Left kidney (tissue), 8 donors: Measurements from ENCODE around the gene IFT122. TPM values are rescaled to one million over a fixed set of nuclear protein-coding genes. Genes with fewer than 3 reads are reported as not detected.
"Not testable (repeated sequence)": the region's sequence is repeated elsewhere in the genome, so short reads cannot be mapped to it uniquely, and the experiment has no call there.

Experiments used
- DNase-seq: peaks from one replicate; pipeline ENCODE4 v3.0.0-alpha.2; 2013
- long read RNA-seq, 8 donors: transcript quantifications; one replicate each; lab custom pipeline, GENCODE V29; 2026
- polyA plus RNA-seq: library from polyadenylated mRNA; unstranded; fragments of 120-200 nt; gene quantifications from one replicate; pipeline ENCODE4 v1.2.1, GENCODE V29; 2013; ENCODE audit not compliant: insufficient read length

Gene IFT122
- polyA plus RNA-seq = 79.0 TPM
- long read RNA-seq, donor 1, partial matches to known transcripts = 6 of 8 reads
- long read RNA-seq, donor 1, other reads (novel, unspliced or antisense) = 0 of 8 reads
- long read RNA-seq, donor 2, partial matches to known transcripts = 0 of 6 reads
- long read RNA-seq, donor 2, other reads (novel, unspliced or antisense) = 0 of 6 reads
- long read RNA-seq, donor 3, partial matches to known transcripts = 0 of 2 reads
- long read RNA-seq, donor 3, other reads (novel, unspliced or antisense) = 0 of 2 reads
- long read RNA-seq, donor 4 = 0 reads
- long read RNA-seq, donor 5, partial matches to known transcripts = 0 of 1 reads
- long read RNA-seq, donor 5, other reads (novel, unspliced or antisense) = 0 of 1 reads
- long read RNA-seq, donor 6, partial matches to known transcripts = 0 of 3 reads
- long read RNA-seq, donor 6, other reads (novel, unspliced or antisense) = 0 of 3 reads
- long read RNA-seq, donor 7, partial matches to known transcripts = 0 of 4 reads
- long read RNA-seq, donor 7, other reads (novel, unspliced or antisense) = 0 of 4 reads
- long read RNA-seq, donor 8, partial matches to known transcripts = 0 of 1 reads
- long read RNA-seq, donor 8, other reads (novel, unspliced or antisense) = 0 of 1 reads

DNA sequence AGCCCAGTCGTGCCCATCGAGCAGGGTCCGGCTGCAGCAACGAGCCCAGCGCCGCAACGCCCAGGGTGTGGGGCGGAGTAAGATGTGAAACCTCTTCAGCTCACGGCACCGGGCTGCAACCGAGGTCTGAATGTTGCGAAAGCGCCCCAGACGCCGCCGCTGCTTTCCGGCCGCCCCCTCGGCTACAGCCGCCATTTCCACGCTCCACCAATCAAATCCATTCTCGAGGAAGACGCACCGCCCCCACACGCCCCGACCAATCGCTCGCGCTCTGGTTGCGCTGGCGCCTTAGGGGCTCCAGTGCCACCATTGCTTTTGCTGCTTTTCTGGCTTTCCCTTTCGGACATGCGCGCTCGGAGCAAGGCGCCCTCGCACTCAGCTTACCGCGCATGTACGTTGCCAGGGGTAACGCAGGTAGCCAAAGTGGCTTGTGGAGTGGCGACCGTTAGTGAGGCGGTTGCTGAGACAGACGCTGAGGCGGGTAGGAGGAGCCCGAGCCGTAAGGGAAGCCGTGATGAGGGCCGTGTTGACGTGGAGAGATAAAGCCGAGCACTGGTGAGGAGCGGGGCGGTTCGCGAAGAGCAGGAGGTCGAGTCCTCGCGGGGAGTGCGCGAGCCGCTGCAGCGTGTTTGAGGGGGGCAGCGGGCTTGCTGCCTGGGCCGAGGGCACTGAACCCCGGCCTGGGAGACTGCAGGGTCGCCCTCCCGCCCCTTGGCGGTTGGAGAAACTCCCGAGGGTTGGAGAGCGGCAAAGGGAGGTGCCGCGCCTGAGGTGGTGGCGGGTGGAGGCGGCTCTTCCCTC lies at the start of gene IFT122, which contains the start of gene MBD4:
Gene IFT122, plus strand, starts transcription at position 408 of the 801 bp plus-strand sequence. Its CDS starts 107 bp downstream, at position 515.
Gene MBD4, minus strand, starts transcription at position 132 of the 801 bp plus-strand sequence. Its CDS starts 115 bp downstream, at position 17.
- DNase-seq = peak; percentile 97

- DNase-seq = not testable (repeated sequence)
Measured at GRCh38 chr3:129391583-129391982, 48.4 kb upstream of the IFT122 start.

DNA sequence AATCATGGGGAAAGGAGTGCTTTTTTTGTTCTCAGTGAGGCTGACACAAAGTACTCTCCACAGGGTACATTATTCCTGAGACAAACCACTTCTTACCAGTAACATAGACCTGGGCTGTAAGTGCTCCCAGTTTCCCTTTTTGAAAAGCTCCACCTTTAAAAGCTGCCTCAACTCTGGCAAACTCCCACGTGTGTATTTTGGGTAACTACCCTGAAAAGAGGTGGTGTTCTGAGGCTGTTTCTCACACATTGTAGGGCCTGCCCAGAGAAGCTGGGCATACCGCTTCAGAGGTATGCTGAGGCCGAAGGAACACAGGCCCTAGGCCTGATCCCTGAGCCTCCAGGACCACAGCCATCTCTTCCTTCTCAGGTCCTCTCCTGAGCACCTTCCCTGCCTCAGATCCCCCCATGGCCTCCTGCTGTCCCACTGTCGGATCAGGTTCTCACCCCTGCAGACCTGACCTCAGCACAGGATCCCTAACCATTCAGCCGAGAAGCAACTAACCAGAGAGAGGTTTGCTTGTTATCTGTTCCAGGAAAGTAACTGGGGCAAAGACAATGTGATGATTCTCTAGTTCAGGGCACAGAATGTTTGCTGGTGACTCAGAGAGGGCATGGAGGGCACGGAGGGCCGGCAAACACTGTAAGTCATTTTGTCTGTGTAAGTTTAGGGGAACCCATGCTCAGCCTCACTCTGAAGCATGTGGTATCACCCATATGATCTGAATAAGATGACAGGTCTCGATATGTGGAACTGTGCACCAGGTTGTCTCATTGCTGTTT lies 47.7 kb upstream of the IFT122 start:
- not testable (repeated sequence) for DNase-seq

DNA sequence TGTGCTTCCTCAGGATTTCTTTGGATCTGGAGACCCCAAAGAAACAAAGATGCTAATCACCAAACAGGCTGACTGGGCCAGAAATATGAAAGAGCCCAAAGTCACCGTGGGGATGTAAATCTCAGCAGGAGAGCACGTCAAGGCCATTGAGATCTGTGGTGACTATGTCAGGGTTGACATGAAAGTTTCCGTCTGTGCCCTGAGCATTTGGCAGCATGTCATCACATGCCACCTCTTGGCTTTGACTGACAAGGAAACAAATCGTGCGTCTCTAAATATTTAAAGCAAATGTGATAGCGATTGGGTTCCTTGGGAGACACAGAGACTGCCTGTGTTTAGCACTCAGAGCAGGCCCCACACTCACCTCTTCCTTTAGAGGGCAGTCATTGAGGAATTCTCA lies 46.8 kb upstream of the IFT122 start:
- no peak for DNase-seq

DNA sequence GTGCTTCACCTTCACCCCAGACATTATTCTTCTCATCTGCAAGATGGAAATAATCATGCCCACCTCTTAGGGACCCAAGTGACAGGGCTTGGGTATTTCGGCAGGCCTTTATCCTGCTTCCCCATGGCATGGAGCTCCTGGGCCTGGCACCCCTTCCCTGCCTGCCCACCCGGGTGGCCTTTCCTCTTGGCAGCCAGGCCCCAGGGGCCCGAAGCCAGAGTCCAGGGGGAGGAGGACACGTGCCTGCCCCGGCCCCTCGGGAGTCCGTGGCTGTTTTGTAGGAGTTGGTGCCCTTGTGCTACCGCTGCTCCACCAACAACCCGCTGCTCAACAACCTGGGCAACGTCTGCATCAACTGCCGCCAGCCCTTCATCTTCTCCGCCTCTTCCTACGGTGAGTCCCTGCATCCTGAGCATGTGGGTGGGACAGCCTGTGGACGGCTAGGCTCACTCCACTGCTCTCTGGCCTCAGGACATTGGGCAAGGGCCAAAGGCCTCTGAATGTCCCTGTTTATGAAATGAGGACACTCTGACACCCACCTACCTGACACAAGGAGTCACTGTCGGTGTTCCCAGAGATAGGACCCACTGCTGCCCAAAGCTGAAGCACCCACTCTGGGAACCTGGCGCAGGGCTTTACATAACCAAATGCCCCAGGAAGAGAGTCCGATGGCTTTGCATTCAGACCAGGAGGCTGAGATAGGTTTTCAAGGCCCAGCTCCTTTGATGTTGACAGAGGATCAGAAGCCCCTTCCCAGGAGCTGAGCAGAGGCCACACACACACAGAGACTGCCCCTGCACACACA lies 46.1 kb upstream of the IFT122 start:
- DNase-seq = not testable (repeated sequence)

DNA sequence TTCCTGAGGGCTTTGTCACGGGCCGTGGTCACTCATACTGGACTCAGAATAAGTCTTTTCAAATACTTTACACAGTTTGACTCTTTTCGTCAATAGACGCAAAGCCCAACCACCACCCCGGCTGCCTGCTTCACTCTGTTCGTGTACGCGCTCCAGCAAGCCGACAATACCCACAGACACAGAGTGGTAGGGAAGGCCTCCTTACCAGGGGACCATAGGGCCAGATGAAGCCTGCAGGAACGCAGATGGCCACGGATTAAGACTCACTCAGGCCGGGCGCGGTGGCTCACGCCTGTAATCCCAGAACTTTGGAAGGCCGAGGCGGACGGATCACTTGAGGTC lies 41.2 kb upstream of the IFT122 start:
- no peak for DNase-seq

- DNase-seq = peak; percentile 98
Measured at GRCh38 chr3:129399145-129399894, 40.7 kb upstream of the IFT122 start.

- DNase-seq = no peak
Measured at GRCh38 chr3:129399895-129400357, 40.1 kb upstream of the IFT122 start.

- no peak for DNase-seq
Measured at GRCh38 chr3:129402210-129402609, 37.8 kb upstream of the IFT122 start.

GRCh38 chr3:129402616-129403015 lies 37.4 kb upstream of the IFT122 start:
- DNase-seq = no peak

- DNase-seq = no peak
Measured at GRCh38 chr3:129403450-129403849, 36.6 kb upstream of the IFT122 start.

GRCh38 chr3:129404130-129404529 lies 35.9 kb upstream of the IFT122 start:
- DNase-seq = no peak

DNA sequence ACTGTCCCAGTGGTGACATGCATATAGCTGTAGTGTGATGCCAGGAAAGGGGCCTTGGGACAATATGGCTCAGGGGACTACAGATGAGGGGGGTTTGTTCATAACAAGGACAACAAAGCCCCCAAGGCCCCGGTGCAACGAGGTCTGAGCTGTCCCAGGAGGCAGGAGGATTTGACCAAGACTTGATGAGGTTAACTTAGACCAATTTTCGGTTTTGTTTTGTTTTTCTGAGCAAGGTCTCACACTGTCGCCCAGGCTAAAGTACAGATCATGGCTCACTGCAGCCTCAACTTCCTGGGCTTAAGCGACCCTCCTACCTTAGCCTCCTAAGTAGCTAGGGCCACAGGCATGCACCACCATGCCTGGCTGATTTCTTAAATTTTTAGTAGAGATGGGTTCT lies 35.4 kb upstream of the IFT122 start:
- no peak for DNase-seq

DNA sequence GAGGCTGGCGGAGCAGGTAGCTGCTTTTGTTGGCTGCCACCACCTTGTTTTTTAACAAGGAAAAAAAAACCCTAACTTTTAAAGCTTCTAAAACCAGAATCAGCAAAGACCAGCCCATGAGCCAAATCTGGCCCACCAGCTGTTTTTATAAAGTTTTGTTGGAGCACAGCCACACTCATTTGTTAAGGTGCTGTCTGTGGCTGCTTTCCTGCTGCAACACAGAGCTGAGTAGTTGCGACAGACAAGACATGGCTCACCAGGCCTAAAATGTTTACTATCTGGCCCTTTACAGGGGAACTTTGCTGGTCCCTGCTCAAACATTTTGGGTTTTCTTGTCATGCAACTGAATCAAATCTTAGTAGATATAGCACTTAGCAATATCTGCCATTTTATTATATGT lies 30.5 kb upstream of the IFT122 start:
- no peak for DNase-seq

- no peak for DNase-seq
Measured at GRCh38 chr3:129410971-129411370, 29.1 kb upstream of the IFT122 start.

- DNase-seq = no peak
Measured at GRCh38 chr3:129412542-129413198, 27.4 kb upstream of the IFT122 start.

GRCh38 chr3:129413238-129413637 lies 26.8 kb upstream of the IFT122 start:
- not testable (repeated sequence) for DNase-seq

DNA sequence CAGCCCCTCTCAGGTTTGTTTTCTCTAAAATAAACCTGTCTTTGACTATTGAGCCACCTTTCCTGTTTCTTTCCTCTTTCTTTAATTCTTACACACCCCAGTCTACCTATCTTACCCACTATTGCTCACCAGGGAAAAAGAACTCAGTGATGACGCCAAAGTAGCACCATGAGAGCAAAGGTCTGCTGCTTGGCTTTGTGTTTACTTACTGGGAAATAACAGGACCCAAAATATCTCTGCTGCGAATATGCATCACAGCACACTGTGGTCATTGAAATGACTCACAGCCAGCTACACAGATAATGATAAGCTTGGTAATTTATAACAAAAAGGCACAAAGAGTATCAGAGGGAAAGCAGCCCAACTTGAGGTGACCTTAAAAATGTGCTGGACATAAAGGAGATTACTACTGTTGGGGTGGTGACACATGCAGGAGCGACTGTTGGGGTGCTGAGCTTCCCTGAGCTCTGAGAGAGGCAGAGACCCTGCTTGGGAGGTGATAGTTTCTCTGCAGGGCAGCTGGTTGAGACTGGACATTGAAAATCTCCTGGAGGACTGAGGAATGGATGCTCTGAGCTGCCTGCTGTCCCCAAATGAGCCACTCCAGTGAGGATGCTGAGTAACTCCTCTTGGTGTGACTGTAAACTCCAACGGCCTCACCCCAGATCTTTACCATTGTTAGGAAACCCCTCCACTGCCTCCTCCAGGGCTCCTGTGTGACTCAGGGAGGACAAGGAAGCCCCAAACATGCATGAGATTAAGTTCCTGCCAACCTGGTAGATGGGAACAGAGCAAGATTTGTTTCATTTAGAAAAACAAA lies 26.1 kb upstream of the IFT122 start:
- no peak for DNase-seq

DNA sequence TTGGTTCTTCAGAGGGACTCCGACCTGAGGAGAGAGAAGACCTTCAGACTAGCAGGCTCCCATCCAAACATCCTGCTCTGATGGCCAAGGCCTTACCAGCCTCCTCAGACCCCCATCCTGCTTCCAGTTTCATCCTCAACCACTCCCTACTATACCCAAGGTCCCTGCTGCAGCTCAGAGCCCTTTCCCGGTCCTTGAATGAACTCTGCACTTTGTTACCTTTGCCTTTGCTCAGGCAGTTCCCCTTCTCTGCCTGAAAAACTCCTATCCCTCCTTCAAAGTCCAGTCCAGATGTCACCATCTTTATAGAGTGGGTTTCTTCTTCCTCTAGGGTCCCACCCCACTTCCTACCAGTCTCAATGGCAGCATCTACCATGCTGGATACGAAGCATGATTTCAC lies 24.6 kb upstream of the IFT122 start:
- no peak for DNase-seq
